Thyroid gland (tissue), 4 donors: ENCODE data around the gene SLIT2.

ENCODE experiments used
- POLR2A ChIP-seq, 2 donors: fragments of 450-650 bp; IDR thresholded peaks; one replicate each; pipeline ENCODE4 v1.6.1; 2017; ENCODE audit warnings: antibody characterized with exemption in 2 of 2, mild to moderate bottlenecking in 2 of 2, moderate library complexity in 1 of 2
- TF ChIP-seq, protein P1 (sequence below), 6 experiments: fragments of 200-600 bp in 3 of 6; fragments of 450-650 bp in 3 of 6; sonication (generic) in 3 of 6; IDR thresholded peaks; one replicate each; pipeline ENCODE4 v1.5.1; 2016 to 2019; ENCODE audit warnings: antibody characterized with exemption in 6 of 6, mild to moderate bottlenecking in 2 of 6, inconsistent platforms in 1 of 6, moderate library complexity in 1 of 6

DNA sequence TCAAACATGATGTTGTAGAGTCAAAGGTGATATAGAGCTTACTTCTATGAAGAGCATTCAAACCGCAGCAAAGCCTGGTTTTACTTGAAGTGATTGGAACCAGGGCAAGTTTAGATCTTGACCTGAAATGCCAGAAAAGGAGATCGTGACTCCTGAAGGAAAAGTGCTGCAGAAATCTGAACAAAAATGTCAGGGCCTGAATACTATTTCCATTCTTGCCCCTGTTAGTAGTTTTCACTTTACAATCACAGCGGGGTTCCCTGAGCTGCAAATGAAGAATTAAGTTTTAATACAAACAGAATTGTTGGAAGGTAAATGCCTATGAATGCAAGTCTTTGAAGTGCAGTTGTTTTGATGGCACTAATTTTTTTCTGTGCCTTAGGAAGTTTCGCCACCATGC is 4.1 kb downstream of the SLIT2 start:
- TF ChIP-seq, protein P1, sequence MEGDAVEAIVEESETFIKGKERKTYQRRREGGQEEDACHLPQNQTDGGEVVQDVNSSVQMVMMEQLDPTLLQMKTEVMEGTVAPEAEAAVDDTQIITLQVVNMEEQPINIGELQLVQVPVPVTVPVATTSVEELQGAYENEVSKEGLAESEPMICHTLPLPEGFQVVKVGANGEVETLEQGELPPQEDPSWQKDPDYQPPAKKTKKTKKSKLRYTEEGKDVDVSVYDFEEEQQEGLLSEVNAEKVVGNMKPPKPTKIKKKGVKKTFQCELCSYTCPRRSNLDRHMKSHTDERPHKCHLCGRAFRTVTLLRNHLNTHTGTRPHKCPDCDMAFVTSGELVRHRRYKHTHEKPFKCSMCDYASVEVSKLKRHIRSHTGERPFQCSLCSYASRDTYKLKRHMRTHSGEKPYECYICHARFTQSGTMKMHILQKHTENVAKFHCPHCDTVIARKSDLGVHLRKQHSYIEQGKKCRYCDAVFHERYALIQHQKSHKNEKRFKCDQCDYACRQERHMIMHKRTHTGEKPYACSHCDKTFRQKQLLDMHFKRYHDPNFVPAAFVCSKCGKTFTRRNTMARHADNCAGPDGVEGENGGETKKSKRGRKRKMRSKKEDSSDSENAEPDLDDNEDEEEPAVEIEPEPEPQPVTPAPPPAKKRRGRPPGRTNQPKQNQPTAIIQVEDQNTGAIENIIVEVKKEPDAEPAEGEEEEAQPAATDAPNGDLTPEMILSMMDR (IDR thresholded peaks at IDR 0.05), result no peak
- TF ChIP-seq POLR2A (IDR thresholded peaks at IDR 0.05), result no peak
